ENCODE results near the gene TLX3.

DNA sequence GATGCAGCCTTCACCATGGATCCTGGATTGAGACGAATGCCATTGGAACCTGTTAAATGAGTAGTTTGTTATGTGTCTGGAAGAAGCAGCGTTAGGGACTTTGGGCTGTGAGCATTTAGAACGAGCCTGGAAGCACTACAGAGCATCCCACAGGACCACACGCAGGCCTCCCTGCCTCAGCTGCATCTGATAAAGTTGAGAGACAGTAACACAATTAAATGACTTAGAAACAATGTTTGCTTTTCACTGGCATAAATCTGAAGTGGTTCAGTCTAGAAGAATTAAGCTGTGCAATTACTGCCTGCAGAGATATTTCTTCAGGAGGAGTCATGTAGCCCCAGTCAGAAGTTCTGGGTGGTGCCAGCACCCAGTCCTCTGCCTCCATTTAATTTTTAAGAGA, 9.8 kb upstream of the TLX3 start:
- no peak for TF ChIP-seq GLIS3 (CRISPR knock-in tag; IDR thresholded peaks at IDR 0.05)
- TF ChIP-seq PPARA (CRISPR knock-in tag; IDR thresholded peaks at IDR 0.05; ENCODE audit: borderline replicate concordance), result no peak
- TF ChIP-seq, protein P1, sequence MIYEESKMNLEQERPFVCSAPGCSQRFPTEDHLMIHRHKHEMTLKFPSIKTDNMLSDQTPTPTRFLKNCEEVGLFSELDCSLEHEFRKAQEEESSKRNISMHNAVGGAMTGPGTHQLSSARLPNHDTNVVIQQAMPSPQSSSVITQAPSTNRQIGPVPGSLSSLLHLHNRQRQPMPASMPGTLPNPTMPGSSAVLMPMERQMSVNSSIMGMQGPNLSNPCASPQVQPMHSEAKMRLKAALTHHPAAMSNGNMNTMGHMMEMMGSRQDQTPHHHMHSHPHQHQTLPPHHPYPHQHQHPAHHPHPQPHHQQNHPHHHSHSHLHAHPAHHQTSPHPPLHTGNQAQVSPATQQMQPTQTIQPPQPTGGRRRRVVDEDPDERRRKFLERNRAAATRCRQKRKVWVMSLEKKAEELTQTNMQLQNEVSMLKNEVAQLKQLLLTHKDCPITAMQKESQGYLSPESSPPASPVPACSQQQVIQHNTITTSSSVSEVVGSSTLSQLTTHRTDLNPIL (CRISPR knock-in tag; IDR thresholded peaks at IDR 0.05; ENCODE audit: low read depth), result no peak
- TF ChIP-seq ZFP3 (CRISPR knock-in tag; IDR thresholded peaks at IDR 0.05), result no peak
- TF ChIP-seq SNAI2 (CRISPR knock-in tag; IDR thresholded peaks at IDR 0.05), result no peak
- TF ChIP-seq RARB (CRISPR knock-in tag; IDR thresholded peaks at IDR 0.05), result no peak
- TF ChIP-seq OSR1 (CRISPR knock-in tag; IDR thresholded peaks at IDR 0.05), result no peak
- TF ChIP-seq ZNF8 (CRISPR knock-in tag; IDR thresholded peaks at IDR 0.05), result no peak
- TF ChIP-seq ESRRG (CRISPR knock-in tag; IDR thresholded peaks at IDR 0.05), result no peak
